ENCODE measurements around the gene PGAM5.
"Not testable (repeated sequence)": the region's sequence is repeated elsewhere in the genome, so short reads cannot be mapped to it uniquely, and the experiment has no call there.

Gene PGAM5

DNA sequence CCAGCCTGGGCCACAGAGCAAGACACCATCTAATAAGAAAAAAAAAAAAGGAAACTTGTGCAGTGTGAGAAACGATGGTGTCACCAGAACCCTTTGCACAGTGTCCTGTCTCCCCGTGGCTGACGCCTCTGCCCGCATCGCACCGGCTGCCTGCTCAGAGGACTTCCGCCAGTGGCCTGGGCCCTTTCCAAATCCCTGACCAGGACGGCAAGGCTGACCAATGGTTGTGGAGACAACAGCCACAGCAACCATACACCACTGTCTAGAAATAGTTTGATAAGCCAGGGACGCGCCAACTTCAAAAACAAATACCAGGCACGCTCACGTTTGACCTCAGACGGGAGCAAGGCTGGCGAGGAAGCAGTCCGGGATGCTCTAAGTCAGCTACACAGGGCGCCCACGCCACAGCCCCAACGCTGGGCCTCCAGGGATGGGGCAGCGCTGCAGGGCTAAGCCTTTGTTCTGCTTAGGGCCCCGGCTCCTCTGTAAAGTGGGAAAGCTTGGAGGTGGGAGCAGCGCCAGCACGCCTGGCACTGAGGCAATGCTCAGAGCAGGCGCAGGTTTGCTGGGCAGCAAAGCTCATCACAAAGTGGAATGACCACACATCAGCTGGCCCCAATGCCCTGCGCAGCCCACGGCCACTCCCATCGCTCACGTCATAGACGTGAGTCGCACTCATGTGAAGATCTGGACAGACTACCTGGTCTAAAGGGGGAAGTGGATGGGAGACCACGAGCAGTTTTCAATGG lies 12.5 kb downstream of the PGAM5 start:
- no peak for FAIRE-seq

GRCh38 chr12:132723764-132724140 lies 13.1 kb downstream of the PGAM5 start:
- no peak for FAIRE-seq

DNA sequence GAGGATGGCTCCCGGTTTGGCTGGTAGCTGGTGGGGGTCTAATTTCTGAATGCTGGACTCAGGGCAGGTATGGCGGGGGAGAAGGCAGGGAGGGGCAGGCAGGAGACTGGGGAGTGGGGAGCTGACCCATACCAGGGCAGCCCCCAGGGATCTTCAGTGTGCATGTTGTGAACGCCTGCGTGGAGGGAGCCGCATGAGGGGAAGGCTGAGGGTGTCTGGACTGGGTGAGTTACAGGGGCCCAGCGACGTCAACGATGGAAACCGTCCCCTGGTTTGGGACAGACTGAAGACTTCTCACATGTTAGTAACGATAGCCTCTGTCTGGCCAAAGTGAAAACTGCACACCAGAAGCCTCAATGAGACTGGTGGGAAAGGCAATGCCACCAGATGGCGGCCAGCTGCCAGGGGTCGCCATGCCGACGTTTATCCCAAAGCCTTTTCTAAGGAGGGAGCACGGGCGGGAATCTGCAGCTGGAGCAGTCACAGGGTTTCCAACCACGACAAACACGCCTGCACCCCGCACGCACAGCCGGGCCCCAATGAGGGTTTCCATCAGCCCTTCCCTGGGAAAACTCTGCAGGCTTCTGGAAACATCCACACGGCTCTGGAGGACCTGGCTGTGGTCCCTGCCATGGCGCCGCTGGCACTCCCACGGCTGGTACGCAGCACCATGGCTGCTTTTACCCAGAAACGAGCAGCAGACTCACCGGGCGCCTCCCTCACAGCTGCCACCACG lies 14.0 kb downstream of the PGAM5 start:
- FAIRE-seq: no peak

DNA sequence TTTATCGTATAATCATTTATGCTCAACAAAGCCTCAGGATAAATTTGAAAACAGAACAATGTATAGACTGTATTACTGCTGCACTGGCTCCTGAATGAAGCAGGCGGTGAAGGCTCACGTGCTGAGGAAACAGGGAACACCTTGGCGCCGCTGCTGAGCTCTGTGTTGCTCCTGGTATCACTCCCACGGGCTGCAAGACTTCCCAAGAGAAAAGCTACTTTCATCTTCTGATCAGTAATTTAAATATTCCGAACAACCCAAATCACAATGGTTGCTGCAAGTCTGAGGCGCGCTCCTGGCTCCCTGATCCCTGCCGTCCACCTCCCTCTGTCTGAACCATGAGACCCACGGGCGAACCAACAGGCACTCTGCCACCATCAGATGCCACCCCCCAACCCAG lies 15.7 kb downstream of the PGAM5 start:
- FAIRE-seq: no peak

DNA sequence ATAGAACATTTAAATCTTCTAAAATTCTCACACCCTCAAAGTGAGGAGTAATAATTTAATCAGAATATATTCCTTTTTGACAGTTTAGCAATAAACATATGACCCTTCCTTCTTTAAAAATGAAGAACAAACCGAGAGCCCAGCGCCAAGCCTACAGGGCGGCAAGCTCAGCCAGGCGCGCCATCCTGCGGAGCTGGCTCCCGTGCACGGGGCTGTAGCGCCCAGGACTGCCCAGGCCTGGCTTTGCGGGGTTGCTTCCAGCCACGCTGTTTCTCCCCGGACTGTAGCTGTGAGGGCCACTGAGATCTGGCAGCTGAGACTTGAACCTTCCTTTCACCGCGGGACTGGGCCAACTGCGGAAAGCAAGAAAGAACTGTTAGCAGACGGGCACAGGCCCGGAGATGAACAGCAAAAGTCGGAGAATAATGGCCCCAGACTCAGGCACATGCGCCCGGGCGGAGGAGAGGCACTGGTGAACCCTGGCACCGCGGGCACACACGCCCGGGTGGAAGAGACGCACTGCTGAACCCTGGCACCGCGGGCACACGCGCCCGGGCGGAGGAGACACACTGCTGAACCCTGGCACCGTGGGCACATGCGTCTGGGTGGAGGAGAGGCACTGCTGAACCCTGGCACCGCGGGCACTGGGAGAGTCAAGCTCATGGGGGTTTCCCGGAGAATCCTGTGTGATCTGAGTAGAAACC lies 16.6 kb downstream of the PGAM5 start:
- FAIRE-seq: no peak

DNA sequence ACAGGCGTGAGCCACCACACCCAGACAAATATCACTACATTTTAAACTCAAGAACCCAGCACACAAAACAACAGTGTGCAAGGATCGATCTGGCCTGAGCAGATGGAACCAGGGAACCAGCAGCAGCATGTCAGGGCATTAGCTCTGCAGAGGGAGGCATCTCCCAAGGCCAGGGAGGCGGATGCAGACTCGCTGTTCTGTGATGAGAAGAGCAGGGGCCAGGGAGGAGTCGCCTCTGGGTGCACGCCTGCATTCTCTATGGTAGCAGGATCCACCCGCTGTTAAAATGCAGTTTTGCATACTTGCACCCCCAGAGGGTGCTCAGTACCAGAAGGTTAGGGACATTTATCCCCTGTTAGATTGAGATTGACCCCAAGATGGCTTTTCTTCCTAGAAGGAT lies 17.9 kb downstream of the PGAM5 start:
- FAIRE-seq: no peak

GRCh38 chr12:132729541-132730320 lies 19.1 kb downstream of the PGAM5 start:
- no peak for FAIRE-seq

DNA sequence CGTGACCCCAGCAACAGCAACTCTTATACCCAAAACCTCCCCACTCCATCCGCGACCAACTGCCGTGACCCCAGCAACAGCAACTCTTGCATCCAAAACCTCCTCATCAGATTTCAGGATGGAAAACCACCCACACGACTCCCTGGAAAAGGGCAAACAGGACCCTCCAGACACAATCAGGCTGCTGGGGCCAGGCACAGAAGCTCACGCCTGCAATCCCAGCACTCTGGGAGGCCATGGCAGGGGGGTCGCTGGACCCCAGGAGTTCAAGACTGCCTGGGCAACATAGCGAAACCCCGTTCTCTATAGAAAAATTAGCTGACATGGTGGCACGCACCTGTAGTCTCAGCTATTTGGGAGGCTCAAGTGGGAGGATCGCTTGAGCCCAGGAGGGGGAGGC lies 19.7 kb downstream of the PGAM5 start:
- FAIRE-seq: no peak

- no peak for FAIRE-seq
Observed at GRCh38 chr12:132731574-132731973, 20.9 kb downstream of the PGAM5 start.

- no peak for FAIRE-seq
Observed at GRCh38 chr12:132734206-132734605, 23.6 kb downstream of the PGAM5 start.

DNA sequence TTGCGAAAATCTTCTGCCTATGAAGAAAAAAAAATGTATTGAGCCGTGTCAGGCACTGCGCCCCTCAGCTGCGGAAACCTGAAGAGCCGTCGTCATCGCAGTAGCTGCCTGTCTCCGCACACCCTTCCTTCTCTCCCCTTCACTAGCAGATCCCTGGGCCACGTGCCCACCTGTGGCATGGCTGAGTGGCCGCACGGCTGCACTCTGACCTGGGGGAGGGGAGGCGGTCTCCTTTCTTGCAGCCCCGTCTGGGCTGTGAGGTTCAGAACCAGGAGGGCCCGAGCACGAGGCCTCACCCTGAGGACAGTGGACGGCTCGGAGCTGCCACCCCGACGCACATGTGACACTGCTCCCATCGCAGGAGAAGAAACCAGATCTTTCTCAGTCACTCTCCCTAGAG lies 24.9 kb downstream of the PGAM5 start:
- FAIRE-seq: no peak

DNA sequence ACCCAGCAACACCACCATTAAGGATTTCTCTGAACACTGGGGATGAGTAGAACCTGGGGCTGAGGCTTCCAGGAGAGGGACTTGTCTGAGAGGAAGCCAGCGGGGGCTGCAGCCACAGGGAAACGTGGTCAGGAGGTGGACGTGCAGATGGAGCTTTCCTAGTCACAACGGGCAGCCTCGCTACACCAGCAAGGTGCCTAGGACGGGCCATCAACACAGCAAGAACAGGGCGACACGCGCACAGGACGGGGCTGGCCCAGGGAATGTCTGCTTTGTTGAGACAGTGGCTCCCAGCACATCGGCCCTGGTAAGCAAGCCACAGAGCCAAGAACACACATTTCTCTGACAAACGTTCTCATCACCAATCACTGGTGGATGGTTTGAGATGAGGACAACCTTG lies 25.7 kb downstream of the PGAM5 start:
- FAIRE-seq: no peak

DNA sequence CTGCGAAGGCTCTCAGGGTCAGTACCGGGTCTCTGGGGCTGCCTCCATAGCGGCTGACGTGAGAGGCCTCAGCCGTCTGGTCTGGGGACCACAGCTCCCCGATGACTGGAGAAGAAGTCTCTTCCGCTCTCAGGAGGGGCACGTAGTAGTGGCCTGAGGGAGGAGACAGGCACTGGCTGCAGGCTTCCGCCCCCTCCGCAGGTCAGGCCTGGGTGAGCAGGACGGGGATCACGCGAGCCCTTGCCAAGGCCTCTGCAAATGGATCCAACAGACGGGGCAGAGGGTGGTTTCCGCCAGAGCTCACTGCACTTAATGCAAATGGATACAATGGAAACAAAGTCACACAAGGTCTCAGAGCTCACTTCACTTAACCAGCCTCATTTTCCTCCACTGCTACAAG lies 26.3 kb downstream of the PGAM5 start:
- FAIRE-seq: no peak

DNA sequence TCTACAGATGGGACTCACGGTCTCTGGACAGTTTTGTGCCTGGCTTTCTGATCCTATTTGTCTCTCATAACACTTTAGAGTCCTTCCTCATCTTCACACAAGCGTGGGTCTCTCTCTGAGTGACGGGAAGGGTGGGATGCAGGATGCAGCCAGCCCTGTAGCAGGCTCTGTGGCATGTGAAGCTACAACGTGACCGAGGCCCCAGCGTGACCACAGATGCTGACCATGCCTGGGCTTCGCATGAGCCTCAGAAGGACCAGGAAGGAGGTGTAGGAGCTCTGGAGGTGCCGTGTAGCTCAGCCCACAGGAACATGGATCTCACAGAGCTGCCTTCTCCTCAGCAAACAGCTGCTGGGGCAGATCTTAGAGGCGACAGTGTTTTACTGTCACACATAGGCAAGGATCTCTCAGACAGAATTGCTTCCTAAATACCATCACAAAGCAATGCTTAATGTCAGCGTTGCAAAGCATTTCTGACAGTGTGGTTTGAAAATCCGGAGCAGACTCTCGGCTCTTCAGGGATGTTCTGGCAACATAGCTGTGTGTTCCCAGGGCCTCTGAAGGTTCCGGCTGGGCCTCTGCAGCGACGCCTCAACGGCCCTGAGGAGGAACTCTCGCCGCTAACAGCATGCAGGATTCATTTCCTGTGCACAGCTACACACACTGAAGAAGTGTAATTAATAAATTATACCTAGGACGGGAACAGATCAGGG lies 29.1 kb downstream of the PGAM5 start:
- no peak for FAIRE-seq

DNA sequence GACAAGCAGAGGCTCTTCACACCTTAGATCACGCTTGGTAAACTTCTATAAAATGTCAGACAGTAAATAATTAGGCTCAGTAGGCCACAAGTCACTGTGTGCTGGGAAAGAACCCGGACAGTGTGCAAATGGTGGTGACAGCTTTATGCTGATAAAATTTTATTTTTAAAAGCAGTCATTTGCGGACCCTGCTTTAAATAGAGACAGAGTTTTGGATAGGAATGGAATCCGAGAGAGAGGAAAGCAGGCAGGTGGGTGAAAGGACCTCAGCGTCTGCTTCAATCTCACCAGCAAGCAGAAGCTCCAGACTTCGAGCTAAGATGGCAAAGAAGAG lies 29.6 kb downstream of the PGAM5 start:
- no peak for FAIRE-seq

DNA sequence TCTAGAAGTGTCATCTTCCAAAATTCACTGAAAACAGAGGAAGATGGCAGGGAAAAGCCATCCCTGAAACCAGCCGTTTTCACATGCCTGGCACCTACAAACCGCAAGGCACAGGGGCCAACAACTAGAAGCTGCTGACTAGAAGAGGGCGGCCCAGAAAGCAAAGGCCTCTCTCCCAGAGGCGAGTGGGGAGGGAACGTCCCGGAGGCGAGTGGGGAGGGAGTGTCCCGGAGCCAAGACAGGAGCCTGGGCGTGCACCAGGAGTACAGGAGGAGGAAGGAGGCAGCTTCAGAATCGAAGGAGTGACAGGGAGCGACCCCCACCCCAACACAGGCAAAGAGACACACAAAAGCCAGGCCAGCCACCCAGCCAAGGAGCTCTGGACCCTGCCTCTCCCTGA lies 30.0 kb downstream of the PGAM5 start:
- FAIRE-seq: no peak

- no peak for FAIRE-seq
Observed at GRCh38 chr12:132741620-132742019, 31.0 kb downstream of the PGAM5 start.

DNA sequence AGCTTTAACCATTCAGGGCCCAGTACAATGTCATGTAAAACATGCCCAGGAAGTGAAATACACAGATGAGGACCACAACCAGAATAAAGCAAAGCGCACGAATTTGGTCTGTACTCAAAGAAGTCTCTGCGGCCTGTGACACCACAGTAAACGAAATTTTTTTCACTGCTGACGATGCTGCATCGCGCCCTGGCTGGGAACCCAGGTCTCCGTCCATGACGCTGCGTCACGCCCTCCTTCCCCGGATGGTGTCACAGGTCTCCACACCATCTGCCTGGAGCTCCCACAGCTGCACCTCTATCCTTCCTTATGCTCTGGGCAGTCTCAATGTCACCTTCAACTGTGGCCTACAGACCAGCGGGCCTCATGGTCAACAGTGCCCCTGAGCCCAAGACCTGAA lies 33.2 kb downstream of the PGAM5 start:
- FAIRE-seq: no peak

DNA sequence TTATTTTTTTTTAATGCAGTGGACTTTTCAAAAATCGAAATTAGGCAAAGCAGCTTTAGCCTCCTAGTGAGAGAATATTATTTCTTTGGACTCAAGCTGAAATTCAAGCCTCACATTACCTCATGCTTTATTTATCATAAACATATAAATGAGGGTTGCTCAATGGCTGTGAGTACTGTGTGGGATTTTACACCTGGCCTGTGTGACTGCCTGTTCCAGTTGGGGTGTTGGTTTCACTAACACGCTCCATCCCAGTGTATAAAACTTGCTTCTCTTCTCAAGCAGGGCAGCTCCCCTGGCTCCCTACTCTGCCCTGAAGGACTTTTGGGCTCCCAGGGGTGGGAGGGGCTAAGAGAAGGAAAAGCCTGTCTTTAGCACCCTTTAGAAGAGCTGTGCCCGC lies 36.0 kb downstream of the PGAM5 start:
- no peak for FAIRE-seq

DNA sequence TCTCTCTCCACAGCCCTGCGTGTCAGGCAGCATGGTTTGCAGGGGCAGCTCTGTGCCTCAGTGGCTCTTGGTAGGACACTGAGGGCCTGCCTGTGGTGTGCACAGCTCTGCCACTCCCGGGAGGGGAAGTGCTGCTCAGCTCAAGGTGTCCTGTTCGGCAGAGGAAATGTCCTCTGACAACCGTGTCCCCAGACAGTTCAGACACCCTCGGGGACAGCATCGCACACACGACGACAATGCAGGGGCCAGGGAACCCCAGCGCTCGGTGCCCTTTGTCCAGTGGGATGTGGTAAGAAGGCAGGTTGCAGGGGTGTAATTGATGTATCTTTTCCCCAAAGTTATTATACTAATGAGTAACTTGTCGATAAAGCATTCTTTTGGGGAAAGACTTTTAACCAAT lies 36.8 kb downstream of the PGAM5 start:
- no peak for FAIRE-seq

DNA sequence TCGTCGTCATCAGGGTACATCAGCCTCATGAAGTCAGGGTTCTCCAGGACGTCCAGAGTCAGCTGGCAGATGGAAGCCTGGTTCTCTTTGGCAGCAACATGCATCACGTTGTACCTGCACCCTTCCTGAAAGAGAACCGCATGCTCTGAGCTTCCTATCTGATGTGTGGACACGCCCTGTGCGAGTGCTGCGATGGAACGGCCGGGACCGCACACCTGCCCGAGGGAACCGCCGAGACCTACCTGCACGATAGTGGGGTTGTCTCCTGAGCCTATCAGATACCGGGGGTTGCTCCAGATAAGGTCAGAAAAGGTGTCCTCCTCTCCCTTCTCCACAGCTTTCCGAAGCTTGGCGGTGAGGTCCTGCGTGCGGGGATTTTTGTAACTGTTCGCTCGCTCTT lies 37.3 kb downstream of the PGAM5 start:
- no peak for FAIRE-seq

DNA sequence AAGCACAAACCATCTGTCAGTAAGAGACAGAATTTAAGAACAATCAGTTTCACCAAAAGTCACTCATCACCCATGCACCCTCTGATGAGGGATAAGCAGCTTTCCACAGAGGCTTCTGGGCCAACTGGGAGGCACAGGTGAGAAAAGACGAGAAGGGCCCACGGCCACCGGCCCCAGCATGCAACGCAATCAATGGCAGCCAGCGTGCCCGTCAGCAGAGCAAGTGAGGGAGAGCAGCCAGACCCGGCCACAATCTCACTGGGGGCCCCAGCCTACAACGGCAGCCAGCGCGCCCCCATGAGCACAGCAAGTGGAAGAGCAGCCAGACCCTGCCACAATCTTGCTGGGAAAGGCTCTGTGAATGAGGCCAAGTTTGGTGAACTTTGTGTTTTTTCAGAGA lies 37.7 kb downstream of the PGAM5 start:
- no peak for FAIRE-seq

- FAIRE-seq: not testable (repeated sequence)
Observed at GRCh38 chr12:132753670-132754069, 43.0 kb downstream of the PGAM5 start.

Data from colon (tissue), 2 donors.